HG02884 (cell line): Measurements from ENCODE around the gene RASSF1.
"Not testable (repeated sequence)": the region's sequence is repeated elsewhere in the genome, so short reads cannot be mapped to it uniquely, and the experiment has no call there.

Experiments used
- ATAC-seq: cut with Tn5 transposase; IDR thresholded peaks from one replicate; pipeline ENCODE4 v1.9.1; 2021; ENCODE audit warnings: mild to moderate bottlenecking, moderate library complexity; ENCODE audit not compliant: unreplicated experiment

Gene RASSF1

DNA sequence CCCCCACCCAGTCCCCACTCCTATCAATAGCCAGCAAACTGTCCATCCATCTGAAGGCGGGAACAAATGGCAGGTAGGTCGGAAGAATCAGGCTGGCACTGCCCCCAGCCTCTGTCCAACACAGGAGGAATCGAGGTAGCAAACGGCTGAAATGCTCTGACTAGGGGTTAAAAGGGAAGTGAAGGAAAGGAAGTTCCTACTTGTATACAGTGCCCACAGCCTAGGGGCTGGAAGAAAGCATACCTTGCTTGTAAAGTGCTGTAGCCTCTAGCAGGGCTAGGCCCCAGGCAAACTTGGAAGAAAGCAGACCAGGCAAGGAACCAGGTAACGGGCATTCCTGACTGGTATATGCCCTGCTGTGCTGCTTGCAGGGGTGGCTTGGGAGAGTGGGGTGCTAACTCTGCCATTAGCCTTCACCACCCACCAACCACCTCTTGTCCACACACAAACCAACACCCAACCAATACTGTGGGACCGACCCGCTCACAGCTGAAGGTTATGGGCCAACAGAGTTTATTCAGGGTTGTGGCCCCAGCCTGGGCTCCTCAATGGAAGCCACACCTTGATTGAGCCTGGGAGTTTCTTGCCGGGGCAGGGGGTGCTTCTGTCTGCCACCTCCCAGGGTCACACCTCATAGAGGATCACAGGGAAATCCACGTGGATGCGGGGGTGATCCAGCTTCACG, 15.0 kb downstream of the RASSF1 start:
- no peak for ATAC-seq

DNA sequence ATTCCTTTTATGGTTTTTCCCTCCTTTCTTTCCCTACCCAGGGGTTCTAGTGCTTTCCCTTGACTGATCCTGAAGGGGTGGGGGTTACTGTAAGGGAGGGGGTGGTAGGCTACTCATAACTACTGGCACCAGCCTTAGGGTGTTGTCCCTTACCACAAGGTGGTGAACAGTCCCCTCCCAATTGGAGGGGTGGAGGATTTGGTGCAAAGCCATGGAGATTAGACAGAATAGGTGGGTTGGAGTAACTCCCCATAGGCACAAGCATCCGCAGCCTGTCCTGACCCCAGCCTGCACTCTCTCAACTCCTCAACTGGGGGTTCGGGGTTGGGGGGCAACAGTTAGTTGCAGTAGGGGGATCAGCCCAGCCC, 15.5 kb downstream of the RASSF1 start:
- no peak for ATAC-seq

DNA sequence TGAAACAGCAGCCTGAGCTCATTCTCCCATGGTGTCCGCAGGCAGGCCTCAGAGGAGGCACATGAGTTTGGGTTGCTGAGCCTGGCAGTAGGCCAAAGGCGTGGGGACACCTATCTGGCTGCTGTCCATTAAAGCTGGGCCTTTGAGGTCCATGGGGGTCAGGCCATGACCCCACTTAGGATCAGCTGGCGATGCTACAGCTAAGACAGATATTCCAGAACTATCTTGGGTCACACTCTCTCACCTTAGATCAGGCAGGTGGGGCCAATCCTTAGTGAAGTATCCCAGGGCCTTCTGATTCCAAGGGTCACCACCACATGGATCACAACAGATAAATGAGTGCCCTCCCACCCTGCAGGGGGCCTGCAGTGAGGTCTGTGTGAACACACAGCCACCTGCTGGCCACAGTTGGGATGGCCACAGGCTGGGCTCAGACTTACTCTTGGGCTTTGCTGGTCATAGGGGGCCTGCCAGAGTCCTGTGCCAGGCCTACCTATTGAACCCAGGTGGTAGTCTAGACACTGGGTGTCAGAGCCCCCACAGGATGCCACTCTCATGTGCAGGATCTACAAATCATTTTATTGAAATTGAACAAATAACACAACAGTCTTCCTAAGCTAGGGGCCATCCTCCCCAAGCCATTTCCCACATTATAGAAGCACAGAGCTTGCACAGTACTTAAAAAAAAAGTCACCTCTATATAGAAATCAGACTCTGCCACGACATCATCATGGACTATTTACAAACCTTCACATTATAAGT, 16.1 kb downstream of the RASSF1 start:
- no peak for ATAC-seq

DNA sequence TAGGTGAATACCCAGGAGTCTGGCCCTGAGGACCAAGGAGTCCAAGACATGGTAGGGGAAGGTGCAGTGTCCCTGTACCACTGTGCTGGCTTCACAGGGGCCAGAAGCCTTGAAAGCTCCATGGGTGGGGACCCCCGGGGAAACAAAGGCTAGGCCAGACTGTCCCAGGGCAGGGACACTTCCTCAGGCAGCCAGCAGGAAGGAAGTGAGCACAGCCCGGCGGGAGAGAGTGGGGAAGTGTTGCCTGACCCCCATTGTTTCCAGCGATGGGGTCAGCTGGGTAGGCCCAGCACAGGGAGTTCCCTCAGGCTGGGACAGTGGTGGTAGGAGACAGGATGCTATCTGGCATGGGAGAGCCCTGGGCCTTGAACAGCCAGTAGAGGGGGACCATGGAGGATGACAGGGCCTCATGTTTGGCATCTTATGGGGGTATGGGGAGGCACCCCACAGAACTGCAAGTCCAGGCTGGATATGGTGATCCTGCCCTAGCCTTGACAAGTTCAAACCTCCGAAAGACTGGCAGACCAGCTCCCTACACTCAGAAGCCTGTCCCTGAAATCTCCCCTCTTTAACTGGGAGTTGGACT, 16.9 kb downstream of the RASSF1 start:
- ATAC-seq: no peak

DNA sequence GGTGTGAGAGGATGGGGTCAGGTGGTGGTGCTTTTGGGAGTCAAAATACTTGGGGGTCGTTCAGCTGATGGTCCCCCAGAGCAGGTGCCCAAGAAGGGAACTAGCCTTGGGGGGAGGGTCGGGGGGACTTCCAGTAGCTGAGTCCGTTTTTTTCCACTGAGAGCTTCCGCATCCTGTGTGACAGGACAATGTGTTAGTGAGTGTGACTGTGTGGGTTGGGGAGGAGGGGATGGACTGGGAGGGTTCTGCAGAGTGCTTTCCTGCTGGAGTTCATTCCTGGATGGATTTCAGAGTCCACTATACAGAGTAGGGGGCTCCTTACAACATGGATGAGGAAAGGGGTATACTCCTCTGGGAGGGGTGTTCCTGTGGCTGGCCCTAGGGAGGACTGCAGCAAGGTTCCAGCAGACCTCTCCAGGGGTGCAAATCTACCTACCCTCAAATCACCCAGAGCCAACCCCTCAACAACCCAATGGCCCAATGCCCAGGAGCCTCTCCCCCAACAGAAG, 17.5 kb downstream of the RASSF1 start:
- ATAC-seq: no peak

DNA sequence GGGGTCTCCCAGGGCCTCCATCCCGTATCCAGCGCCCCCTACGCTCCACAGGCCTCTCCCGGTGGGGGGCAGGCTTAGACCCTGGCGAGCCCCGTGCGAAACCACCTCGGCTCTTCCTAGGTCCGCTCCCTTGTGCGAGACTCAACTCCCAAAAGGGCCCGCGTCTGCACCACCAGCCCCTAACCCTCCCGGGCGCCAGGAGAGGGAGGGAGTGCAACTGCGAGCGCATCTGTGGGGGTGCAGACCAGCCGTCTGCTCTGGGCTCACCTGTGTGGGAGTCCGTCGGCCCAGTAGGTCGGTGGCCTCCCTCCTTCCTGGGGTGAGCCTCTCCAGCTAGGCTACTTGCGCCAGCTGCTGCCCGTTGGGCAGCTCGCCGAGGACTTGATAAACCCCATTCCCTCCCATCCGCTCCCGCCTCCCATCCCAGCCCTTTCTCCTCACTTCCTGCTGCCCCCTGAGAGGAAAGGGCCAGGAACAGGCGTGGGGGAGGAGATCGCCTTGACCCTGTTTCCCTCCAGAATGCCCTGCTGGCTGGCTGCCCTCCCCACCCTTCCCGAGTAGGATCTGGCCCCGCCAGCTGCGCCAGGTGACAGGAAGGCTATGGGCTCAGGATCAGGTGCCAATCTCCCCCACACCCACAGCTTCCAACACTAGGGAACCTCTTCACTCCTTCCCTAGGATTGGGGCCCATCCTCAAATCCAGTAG, 18.1 kb downstream of the RASSF1 start, which contains the start of gene HYAL2:
Gene HYAL2 (minus strand): TSS at position 360 of the 706 bp plus-strand sequence. CDS start 2,256 bp downstream, outside the sequence.
- no peak for ATAC-seq

DNA sequence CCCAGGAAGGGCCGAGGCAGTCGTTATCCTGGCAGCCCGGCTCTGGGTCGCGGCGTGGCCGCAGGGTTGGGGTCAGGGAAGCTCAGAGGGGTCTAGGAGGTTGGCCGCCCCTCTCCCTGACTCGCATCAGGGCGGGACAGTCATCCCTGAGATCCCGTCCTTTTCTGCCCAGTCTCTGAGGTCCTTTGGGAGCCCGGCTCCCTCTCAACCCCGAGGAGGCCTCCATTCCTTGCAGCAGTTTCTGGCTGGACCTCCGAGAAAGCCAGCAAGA, 18.6 kb downstream of the RASSF1 start:
- ATAC-seq: no peak

DNA sequence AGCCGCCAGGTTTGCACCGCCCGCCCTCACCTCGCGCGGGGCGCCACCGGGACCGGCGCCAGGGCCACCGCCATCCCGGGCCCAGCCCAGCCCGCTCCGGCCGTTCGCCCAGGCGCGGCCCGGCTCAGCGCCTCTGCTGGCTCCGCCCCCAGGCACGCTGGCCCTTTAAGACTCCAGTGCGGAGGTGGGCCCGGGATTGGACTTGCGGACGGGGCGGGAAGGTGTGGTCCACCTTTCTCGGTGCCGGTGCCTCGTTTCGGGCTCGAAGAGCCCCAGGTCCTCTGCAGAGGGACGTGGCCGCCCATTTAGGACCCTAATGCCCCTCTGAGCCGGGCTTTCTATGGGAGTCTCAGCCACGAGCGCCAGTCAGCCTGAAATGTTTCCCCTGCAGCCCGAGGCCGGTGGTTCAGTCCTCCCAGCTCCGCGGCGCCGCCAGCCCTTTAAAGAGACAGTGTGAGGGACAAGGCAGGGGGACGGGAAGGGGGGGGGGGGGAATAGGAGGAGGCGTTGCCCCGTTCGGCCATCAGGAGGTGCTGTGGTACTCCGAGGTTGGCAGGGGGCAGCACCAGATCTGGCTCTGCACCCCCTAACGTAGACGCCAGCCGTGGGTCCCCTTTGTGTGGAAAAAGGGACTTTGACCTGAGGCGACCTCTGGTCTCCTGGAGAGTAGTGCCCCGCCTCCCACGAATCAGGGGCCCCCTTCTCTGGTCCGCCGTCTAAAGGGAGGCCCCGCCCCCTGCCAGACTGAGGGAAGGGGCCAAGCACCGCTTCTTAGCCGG, 19.1 kb downstream of the RASSF1 start:
- ATAC-seq: peak; percentile 76

DNA sequence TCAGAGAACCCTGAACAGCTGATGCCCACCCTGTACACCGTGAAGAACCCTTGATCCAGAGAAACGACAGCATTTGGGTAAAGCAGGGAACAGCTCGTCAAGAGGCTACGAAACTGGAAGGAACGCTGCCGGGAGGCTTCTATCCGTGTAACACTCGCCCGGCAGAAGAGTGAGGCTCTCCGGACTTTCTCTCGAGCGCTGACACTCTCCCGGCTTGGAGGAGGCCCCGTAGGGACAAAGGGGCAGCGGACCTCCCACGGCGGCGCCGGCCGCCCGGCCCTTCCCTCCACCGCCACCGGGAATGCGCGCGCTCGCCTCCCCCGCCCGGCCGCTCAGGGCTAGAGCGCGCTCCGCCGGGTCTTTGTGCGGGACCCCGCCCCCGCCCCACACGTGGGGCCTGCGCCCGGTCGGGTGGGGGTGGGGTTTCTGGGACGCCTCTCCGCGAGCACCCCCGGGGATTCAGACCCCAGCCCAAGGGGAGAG, 19.7 kb downstream of the RASSF1 start:
- peak; percentile 39 for ATAC-seq

DNA sequence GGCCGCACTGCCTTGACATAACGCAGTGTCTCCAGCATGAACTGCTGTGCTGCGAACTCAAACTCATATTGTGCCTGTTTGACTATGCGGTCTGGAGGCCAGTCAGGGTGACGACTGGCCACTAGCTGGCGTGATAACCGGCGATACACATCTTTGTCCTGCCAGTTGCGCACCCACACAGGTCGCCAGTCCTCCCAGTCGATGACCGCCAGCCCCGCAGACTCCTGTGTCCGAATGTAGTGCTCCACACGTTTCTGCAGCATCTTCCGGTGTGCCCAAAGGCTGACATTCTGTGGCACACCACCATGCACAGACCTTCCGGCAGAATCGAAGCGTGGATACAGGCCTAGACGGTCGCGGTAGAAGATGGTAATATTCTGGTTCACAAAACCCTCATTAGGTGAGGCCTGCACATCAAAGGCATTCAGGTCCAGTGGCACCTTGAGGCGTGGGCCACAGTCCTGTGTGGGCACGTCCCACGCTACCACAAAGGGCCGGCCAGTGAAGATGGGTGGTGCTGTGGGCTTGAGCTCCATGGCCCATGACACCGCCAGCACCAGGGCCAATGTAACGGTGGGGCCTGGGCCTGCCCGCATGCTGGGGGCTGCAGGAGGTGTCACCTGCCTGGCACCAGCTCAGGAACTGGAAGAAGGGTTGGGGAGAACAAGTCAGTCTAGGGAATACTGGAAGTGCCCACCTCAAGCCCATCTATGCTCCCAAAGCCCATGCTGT, 20.6 kb downstream of the RASSF1 start:
- no peak for ATAC-seq

DNA sequence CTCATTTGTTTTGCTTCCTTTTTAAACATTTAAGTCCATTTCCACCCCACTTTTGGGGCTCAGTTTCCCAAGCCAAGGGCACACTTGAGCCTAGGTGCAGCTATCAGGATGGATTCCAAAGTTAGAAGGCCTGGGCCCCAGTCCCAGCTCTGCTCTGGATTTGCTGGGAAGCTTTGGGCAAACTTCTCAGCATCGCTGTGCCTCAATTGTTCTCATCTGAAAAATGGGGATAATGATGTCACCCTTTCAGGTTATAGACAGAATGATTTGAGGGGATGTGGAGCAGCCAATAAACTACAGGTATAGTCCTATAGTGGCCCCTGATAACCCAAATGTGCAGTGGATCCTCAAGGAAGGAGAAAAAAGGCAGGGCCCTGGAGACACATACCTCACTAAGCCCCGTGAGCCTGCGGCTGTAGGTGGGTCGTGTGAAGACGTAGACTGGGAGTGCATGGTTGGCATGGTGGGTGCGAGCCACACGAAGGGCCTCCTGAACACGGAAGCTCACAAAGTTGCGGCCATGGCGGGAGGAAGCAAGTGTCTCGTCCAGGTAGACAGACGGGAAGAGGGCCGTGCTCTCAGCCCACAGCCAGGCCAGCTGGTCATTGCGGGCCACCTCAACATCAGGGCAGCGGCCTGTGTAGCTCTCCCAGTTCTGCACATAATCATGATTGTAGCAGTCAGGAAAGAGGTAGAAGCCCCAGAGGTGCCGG, 21.3 kb downstream of the RASSF1 start:
- no peak for ATAC-seq

DNA sequence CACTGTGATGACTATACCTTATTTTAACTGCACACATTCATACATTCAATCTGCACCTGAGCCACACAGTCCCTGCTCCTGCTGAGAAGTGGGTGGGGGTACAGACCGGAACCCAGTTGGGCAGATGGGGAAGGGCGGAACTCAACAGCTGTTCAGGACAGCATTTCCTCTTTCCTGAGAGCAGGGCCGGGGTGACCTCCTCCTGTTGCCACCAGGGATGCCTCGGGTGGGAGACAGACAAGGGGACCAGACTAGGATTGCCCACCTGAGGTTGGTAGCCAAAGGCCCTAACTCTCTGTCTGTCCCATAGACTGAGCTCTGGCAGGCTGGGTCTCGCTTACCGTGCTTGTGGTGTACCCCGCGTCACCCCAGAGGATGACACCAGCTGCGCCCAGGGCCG, 22.0 kb downstream of the RASSF1 start:
- ATAC-seq: no peak

DNA sequence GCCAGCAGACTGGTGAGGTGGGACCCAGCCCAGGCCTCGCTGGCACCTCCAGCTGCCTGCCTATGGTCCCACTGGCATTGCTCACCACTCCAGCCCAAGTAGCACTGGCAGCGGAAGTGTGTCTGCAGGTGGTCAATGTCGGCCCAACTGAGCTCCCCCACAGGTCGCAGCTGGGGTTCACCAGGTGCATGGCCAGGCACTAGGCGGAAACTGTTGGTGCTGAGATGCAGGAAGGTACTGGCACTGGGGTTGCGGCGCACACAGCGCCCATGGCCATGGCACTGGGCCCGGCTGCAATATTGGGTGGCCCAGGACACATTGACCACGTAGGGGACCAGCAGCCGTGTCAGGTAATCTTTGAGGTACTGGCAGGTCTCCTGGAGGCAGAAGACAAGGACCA, 22.5 kb downstream of the RASSF1 start:
- no peak for ATAC-seq

DNA sequence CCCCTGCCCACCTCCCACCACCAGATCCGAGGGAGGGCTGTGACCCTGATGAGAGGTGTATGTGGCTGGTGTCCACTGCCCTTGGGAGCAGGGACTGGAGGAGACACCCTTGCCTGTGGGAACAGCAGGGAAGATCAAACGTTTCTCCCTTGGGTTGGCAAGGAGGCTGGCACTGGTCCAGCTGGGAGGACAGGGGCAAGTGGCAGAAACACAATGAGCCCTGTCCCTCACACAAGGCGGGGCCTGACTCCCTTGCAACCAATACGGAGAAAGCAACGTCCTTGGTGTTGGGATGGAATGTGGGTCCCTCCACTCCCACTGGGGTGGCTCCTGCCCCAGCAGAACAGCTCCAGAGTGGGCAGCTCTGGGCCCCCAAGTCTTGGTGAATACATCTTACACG, 23.3 kb downstream of the RASSF1 start:
- no peak for ATAC-seq

DNA sequence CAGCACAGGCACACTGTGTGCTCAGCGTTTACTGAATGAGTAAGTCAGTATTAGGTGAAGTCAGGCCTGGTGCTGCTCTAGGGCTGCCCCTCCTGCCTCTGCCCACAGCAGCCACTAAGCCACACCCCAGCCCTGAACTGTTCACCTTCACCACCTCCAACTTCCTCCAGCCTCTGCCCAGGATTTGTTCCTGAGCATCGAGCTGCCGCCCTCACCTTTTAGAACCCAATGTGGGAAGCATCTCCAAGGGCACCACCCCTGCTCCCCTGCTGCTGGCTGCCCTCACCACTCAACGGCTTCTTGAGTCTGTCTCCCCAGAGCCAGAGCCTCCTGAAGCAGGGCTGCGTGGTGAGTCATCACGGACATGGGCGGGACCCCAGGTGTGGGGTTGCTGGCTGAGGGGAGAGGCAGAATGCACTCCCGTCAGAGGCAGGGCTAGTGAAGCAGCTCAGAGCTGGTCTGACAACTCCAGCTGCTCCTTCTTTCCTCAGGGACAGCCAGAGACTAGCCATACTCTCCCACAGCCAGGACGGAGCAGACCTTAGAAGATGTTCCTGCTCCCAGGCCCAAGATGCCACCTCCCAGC, 23.9 kb downstream of the RASSF1 start:
- no peak for ATAC-seq

DNA sequence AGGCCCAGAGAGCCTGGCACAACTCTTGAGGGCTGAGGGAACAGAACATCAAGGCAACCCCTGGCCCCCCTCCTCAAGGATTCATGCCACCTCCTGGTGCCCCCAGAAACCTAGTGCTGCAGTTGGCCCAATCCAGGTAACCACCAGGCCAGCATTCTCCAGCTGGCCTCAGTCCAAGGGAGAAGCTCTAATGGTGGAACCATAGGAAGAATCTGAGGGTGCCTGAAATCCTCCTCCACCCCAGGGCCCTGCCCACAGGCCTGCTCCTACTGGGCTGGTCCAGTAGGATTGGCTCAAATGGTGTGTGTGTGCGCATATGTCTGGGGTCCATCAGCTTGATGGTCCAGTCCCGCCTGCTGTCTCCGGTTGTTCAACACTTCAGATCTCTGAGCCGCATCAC, 25.8 kb downstream of the RASSF1 start:
- no peak for ATAC-seq

DNA sequence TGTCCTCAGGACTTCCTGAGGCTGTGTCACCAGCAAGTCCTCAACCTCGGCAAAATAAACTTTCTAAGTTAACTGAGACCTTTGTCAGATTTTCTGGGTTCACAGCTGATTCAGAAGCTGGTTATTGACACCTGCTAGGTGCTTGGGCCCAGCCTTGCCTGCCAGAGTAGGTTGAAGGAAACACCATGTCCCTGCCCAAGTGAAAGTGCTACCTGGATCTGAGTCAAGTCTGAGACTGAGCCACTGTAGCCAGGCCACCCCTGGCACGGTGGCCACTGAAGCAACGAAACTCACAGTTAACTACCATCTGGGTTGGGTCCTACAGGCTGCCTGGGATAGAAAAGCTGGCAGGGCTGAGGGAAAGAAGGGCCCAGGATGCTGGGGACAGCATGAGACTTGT, 26.3 kb downstream of the RASSF1 start:
- no peak for ATAC-seq

DNA sequence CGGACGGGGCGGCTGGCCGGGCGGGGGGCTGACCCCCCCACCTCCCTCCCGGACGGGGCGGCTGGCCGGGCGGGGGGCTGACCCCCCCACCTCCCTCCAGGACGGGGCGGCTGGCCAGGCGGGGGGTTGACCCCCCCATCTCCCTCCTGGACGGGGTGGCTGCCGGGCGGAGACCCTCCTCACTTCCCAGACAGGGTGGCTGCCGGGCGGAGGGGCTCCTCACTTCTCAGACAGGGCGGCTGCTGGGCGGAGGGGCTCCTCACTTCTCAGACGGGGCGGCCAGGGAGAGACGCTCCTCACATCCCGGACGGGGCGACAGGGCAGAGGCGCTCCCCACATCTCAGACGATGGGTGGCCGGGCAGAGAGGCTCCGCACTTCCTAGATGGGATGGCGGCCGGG, 28.6 kb downstream of the RASSF1 start:
- not testable (repeated sequence) for ATAC-seq

DNA sequence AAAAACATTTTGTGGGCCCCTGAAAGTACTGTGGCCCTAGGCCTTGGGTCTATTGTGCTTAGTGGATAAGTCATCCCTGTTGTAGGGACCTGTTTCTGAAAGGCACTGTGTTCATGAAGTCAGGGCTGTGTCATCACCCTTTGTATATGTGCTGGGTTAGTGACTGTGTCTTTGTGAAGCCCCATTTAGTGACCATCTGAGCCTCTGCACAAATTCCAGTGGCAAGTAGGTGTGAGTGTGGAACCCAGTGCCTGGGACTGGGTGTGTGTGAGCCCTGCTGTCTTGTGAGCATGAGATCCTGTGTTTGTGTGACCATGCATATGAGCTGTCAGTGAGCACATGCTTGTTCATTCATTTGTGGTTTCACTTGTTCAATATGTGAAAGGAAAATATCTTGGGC, 36.0 kb downstream of the RASSF1 start:
- no peak for ATAC-seq
